Activated CD8-positive, alpha-beta memory T cell treated with anti-CD3 and anti-CD28 coated beads for 4 hours (primary cell): Measurements from ENCODE around the gene GIPC3.
"Not testable (repeated sequence)": the region's sequence is repeated elsewhere in the genome, so short reads cannot be mapped to it uniquely, and the experiment has no call there.

Experiments used
- DNase-seq, 2 donors: peaks; one replicate each; pipeline ENCODE4 v3.0.0-alpha.2; 2020; ENCODE audit warnings: low read depth in 2 of 2

GIPC3 gene

DNA sequence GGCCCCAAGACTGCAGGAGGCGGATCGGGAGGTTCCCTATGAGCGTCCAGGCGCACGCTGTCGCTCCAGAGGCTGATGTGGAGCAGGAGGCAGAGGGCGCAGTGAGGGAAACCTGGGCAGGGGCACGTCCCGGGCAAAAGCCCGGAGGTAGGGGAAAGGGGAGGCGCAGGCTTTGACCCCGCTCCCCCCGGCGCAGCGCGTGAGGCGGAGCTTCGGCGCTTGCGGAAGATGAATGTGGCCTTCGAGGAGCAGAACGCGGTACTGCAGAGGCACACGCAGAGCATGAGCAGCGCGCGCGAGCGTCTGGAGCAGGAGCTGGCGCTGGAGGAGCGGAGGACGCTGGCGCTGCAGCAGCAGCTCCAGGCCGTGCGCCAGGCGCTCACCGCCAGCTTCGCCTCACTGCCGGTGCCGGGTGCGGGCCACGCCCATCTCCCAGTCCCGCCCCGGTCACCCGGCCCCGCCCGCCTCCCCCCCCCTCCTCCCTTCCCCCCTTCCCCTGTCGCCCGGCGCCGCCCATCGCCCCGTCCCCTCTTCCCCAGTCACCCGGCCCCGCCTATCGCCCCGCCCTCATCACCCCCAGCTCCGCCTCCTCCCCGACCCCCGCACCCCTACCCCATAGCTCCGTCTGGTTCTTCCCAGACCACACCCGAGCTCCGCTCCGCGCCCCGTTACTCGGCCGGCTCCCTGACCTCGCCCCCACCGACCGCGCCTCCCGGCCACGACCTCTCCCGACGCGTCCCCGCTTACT is 8.4 kb upstream of the GIPC3 start:
- DNase-seq = no peak

DNA sequence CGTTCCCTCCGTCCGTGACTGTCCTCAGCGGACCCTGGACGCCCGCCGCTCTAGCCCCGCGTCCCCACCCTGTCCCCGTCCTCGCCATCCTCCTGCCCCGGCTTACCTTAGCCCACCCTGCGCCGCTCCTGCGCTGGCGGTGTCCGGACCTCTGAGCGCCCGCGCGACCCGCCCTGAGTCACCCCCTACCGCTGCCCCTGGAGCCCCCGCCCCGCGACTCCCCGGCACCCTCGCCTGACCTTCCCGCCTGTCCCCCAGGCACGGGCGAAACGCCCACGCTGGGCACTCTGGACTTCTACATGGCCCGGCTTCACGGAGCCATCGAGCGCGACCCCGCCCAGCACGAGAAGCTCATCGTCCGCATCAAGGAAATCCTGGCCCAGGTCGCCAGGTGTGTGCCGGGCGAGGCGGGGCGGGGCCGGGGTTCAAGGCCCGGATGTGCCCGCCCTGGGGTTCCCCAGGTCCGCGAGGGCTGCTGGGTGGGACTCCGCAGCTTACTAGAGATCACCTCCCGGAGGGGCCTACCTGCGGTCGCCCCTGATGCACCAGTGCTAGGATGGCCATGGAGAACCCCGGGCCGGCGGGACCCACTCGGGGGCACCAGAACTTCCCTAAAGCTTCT is 7.4 kb upstream of the GIPC3 start:
- DNase-seq = no peak

DNA sequence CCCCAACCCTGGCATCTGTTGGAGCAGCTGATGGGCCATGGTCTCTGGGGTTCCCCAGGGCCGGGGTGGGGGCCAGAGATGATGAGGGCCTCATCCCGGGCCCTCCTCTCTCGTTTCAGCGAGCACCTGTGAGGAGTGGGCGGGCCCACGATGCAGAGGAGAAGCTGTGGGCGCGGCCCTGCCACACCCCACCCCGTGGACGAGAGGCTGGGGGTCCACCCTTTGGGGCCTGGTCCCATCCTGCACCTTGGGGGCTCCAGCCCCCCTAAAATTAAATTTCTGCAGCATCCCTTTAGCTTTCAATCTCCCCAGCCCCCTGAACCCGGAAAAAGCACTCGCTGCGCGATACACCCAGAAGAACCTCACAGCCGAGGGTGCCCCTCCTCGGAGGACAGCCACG is 6.9 kb upstream of the GIPC3 start:
- DNase-seq = no peak

DNA sequence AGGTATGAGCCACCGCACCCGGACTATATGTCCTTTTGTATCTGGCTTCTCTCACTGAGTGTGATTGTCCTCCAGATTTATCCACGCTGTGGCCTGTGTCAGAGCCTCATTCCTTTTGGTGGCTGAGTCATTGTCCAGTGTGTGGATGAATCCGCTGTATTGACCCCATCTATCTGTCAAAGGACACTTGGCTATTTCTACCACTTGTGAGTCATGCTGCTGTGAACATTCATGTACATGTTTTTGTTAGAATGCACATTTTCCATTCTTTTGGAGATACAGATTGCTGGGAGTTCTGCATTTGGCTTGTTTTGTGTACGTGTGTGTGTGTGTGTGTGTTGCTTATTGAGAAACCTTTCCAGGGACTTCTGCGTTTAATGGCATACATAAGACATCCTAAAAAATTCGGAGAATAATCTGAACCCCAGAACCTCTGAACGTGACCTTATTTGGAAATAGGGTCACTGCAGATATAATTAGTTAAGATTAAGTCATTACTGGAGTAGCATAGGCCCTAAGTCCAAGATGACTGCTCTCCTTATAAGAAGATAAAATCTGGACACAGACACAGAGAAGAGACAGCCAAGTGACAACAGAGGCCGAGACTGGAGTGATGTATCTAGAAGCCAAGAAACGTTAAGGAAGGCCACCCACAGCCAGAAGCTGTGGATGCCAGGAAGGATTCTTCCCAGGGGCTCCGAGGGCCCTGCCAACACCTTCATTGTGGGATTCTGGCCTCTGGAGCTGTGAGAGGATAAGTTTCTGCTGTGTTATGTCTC is 4.9 kb upstream of the GIPC3 start:
- no peak for DNase-seq

DNA sequence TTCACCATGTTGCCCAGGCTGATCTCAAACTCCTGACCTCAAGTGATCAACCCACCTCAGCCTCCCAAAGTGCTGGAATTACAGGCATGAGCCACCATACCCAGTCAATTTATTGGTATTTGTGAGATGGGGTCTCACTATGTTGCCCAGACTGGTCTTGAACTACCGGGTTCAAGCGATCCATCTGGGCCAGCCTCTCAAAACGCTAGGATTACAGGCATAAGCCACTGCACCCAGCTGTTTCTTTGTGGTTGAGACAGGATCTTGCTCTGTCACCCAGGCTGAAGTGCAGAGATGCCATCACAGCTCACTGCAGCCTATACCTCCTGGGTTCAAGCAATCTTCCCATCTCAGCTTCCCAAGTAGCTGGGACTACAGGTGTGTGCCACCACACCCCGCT is 3.5 kb upstream of the GIPC3 start:
- DNase-seq = not testable (repeated sequence)

DNA sequence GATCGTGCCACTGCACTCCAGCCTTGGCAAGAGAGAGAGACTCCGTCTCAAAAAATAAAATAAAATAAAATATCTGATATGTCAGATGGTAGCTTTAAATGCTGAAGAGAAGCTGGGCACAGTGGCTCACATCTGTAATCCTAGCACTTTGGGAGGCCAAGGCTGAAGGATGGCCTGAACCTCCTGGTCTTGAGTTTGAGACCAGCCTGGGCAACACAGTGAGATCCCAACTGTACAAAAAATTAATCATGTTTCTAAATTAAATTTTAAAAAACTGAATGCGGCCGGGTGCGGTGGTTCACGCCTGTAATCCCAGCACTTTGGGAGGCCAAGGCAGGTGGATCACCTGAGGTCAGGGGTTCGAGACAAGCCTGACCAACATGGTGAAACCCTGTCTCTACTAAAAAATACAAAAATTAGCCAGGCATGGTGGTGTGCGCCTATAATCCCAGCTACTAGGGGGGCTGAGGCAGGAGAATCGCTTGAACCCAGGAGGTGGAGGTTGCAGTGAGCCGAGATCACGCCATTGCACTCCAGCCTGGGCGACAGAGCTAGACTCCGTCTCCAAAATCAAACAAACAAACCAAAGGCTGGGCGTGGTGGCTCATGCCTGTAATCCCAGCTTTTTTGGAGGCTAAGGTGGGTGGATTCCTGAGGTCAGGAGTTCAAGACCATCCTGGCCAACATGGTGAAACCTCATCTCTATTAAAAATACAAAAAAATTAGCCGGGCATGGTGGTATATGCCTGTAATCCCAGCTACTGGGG is 1.1 kb upstream of the GIPC3 start:
- not testable (repeated sequence) for DNase-seq

DNA sequence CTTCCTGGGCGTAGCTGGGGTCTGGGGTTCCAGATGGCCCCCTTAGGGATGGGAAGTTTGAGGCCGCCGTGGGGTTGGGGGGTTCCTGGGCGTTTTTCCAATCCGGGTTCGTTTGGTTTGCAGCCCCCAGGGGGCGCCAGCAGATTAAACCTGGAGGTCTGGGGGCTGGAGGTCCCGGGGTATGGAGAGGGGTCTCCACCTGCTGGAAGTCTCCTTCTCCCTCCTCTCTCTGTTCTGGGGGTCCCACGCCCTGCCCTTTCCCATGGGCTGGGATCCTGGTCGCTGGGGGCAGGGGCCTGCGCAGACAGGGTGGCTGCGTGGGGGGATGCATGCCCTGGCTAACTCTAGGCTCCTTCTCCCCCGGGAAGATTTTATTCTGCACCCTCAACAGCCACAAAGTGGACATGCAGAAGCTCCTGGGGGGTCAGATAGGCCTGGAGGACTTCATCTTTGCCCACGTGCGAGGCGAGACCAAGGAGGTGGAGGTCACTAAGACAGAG is 899 bp downstream of the GIPC3 start:
- DNase-seq = no peak

DNA sequence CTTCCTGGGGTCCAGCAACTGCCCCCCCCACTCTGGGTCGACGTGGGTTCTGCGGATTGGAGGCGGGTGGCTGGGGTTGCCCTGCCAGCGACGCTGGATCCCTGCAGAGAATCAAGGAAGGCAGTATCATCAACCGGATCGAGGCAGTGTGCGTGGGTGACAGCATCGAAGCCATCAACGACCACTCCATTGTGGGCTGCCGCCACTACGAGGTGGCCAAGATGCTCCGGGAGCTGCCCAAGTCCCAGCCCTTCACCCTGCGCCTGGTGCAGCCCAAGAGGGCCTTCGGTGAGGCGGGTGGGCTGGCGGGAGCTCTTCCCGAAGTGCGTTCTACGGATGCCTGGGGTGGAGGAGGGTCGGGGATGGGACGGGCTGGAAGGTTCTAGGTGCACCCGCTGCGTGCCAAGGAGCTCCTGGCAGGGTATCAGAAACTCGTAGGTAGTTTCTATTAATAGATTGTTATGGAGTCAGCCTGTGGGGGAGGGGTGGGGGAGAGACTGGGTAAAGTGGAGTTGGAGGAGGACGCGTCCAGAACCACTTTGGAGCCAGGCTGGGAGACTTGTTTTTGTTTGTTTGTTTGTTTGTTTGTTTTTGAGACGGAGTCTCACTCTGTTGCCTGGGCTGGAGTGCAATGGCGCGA is 1.5 kb downstream of the GIPC3 start:
- no peak for DNase-seq

DNA sequence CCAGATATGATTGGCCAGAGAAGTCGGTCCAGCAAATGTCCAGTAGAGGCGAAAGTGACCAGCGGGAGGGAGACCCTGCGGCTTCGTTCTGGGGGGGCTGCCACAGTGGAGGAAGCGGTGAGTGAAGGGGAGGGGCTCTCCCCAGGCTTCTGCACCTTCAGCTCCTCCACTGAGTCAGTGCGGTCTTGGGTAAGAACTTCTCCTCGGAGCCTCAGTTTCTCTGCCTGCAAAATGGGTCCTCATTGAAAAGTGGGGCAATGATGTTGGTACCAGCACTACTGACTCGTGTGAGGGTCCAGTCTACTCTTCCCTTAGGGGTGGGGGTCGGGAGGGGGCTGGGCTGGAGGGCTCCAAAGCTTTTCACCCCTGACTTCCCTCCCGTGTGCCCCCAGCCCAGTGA is 4.2 kb downstream of the GIPC3 start:
- no peak for DNase-seq

DNA sequence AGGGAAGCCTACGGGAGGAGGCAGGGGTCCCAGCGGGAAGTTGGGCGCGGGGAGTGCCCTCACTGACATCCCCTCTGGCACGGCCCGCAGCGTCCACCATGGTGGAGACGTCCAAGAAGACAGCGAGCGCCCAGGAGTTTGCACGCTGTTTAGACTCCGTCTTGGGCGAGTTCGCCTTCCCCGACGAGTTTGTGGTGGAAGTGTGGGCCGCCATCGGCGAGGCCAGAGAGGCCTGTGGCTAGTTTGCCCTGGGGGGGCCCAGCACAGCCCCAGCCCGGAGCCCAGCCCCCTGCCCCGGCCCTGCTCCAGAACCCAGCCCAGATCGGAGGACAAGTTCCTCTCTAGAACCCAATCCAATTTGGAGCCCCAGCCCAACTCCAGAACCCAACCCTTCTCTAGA is 4.7 kb downstream of the GIPC3 start:
- no peak for DNase-seq

DNA sequence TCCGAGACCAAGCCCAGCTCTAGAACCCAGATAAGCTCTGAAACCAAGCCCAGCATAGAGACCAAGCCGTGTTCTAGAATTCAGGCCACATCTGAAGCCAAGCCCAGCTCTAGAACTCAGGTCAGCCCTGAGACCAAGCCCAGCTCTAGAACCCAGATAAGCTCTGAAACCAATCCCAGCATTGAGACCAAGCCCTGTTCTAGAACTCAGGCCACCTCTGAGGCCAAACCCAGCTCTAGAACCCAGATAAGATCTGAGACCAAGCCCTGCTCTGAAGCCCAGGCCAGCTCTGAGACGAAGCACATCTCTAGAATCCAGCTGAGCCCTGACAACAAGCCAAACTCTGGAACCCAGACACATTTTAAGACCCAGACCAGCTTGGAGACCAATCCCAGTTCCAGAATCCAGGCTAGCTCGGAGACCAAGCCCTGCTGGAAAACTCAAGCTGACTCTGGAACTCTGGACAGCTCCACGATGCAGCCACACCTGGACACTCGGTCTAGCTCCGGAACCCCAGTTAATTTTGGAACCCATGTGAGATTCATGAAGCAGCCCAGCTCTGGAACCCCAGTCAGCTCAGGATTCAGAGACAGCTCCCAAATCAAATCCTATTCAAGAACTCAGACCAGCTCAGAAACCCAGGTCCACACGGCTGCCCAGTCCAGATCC is 5.8 kb downstream of the GIPC3 start:
- no peak for DNase-seq

DNA sequence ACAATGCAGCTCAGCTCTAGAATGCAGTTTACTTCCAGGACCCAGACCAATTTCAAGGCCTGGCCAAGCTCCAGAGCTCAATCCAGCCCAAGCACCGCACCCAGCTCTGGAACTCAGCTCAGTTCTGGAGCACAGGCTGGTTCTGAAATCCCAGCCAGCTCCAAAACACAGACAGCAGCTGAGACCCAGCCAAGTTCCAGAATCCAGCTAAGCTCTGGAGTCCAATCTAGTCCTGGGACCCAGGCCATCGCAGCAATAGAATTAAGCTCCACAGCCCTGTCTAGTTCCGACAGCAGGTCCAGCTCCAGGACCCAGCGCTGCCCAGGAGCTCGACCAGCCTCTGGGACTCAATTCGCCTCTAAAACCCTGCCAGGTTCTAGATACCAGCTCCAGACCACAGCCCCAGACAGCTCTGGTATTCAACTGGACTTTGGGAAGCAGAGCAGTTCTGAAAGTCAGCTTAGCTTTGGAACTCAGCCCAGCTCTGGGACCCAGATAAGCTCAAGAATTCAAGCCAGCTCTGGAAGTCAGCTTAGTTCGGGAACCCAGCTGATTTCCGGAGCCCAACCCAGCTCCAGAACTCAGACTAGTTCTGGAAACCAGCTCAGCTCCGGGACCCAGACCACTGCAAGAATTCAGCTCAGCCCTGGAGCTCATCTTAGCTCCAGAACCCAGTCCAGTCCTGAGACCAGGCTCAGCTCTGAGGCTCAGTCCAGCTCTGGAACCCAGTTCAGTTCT is 6.8 kb downstream of the GIPC3 start:
- DNase-seq = no peak

DNA sequence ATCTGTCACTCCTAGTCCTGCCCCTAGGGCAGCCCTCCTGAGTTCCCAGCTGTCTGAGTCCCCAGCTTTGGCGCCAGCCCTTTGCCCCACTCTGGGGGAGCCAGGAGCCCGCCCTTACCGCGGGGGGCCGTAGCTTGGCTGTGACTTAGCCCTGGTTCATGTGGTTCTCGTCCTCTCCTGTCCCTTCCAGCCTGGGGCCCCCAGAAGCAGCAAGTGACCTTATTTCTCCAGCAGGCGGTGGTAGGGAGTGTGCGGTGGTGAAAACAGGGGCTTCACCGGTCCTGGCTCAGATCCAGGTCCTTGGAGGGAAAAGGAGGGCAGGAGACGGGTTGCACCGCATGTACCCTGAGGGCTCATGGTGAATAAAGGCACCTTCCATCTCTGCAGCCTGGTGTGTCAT is 7.9 kb downstream of the GIPC3 start:
- no peak for DNase-seq

DNA sequence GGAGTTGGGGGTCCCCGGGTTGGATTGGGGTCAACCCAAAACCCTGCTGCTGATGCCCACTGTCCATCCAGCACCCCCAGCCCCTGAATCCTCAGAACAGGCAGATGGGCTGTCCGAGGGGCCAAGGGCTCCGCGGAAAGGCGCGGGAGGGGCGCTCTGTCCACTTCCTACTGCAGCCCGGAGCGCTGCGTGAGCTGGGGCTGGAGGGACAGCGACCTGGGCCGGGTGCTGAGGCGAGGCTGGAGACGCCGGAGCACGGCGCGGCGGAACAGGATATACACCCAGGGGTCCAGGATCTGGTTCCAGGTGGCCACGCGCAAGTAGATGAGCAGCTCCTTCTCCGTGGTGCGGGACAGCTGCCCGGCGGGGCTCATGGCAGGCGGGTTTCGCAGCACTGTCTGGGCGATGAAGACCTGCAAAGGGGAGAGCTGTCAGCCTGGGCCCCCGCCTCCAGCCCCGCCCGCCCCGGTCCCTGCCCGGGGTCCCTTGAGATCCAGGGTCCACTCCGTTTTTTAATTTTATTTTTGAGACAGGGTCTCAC is 10.3 kb downstream of the GIPC3 start:
- no peak for DNase-seq

DNA sequence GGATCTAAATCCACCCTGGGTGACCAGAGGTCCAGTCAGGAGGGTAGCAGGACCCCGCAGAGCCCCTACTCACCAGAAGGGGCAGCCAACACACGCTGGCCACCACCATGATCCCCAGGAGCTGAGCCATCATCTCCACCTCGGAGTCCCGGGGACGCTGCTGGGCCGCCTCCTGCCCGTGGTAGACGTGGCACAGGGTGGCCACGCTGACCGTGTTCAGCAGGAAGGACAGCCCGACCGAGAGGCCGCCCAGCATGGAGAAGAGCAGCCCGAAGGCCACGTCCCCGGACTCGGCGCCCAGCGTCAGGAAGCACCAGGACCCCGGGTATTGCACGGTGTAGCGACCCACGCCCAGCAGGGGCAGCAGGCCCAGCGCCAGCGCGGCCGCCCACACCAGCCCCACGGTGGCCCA is 14.5 kb downstream of the GIPC3 start:
- DNase-seq = no peak

DNA sequence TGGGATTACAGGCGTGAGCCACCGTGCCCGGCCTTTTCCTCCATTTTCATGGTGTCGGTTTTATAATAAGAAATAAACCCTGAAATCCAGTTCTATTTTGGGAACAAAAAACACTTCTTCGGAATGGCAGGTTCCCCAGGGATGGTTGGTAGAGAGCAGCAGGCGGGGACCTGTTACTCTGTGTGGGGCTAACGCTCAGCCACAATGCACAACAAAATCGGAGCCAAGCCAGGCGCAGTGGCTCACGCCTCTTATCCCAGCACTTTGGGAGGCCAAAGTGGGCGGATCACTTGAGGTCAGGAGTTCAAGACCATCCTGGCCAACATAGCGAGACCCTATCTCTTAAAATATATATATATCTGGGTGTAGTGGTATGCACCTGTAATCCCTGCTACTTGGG is 15.7 kb downstream of the GIPC3 start:
- DNase-seq = no peak

DNA sequence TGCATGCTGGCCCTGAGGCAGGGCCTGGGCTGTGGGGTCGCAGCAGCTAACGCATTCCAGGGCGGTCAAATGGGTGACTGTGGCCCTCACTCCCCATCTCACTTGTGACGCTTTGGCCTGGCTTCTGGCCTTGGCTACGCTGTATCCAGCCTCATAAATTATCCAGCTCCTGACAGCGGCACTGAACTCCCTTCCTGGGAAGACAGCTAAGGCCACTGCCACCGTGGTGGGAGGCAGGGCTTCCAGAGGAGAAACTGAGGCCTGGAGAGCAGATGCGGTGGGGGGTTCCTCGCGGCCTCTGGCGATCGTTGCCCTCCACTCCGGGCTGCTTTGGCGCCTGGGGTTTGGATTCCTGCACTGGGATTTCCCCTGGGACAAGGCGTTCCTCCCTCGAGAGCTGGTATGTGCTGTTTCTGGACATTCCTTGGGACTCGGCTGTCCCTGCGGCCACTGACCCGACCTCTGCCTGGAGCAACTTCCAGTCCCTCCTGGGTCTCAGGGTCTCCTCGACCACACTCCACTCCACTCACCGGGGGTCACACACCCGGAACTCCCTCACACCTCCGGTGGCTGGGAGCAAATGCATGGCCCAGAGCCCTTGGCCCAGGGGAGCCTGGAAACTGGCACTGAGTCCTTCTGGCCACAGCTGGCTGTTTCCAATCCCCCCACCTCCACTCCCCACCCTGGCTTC is 18.0 kb downstream of the GIPC3 start:
- DNase-seq = no peak

DNA sequence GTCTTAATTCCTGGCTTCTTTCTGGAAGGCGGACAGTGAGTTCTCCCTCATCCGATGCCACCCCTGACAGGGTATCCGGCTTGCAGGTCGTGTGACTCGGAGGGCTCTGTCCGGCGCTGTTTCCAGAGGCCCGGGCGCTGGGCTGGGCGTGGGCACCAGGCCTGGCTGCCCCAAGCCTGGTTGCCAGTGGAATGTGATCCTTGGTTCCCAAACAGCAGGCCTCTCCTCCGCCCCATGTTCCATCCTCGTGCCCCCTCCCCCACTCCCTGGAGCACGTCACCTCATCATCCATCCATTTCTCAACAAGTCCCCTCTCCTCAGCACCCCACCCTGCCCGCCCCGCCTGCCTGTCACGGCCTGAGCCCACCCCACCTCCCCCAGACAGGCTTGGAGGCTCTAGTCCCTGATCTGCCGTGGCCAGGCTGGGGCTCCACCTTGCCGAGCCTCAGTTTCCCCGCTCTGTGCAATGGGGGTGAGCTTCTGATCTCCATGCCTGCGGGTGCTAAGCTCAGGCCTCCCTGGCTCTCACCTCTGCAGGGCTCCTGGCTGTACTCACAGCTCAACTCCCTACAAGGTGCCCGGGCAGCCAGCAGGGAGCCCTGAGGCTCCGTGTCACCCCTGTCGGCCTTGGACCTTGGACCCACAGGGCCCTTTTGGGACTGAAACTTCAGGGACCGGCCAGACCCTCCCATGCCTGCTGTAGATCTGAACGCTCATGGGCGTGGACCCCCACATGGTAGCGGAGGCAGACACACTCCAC is 19.1 kb downstream of the GIPC3 start:
- no peak for DNase-seq

DNA sequence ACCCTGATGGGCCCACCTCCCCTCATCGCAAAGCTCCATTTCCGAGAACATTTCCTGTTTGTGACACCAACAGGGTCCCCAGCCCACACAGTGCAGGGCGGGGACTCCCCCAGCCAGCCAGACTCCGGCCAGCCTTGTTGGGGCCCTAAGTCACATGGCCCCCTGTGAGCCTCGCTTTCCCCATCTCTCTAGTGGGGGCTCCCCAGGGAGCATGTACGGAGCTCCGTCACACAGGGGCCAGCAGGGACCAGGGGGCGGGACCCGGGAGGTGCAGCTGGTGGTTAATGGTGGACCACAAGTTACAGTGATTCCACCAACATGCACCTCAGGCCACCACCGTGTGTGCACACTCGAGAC is 19.7 kb downstream of the GIPC3 start:
- no peak for DNase-seq
